Ascending aorta (tissue), 2 donors: ENCODE measurements around the gene IL17B. TPM values are rescaled to one million over a fixed set of nuclear protein-coding genes. Genes with fewer than 3 reads are reported as not detected.

ENCODE experiments used
- DNase-seq, 2 donors: peaks; one replicate each; pipeline ENCODE4 v3.0.0-alpha.2; 2019; ENCODE audit warnings: low spot score in 2 of 2
- H3K27ac ChIP-seq, 2 donors: fragments of 200-600 bp; sonication (generic); one replicate each; pipeline ENCODE4 v1.5.1; 2016 to 2017; ENCODE audit warnings: mild to moderate bottlenecking in 1 of 2
- H3K27me3 ChIP-seq: fragments of 200-600 bp; sonication (generic); one replicate; pipeline ENCODE4 v1.5.1; 2017
- H3K36me3 ChIP-seq, 2 donors: fragments of 200-600 bp; sonication (generic); one replicate each; pipeline ENCODE4 v1.5.1; 2016
- H3K4me1 ChIP-seq, 2 donors: fragments of 200-600 bp; sonication (generic); one replicate each; pipeline ENCODE4 v1.5.1; 2016 to 2017; ENCODE audit warnings: mild to moderate bottlenecking in 1 of 2
- H3K4me3 ChIP-seq, 2 donors: fragments of 200-600 bp; sonication (generic); one replicate each; pipeline ENCODE4 v1.5.1; 2016 to 2017; ENCODE audit warnings: mild to moderate bottlenecking in 1 of 2
- H3K9me3 ChIP-seq, 2 donors: fragments of 200-600 bp; sonication (generic); one replicate each; pipeline ENCODE4 v1.5.1; 2016
- intact Hi-C: fragments of 100-400 bp; cut with DNase I; formaldehyde crosslinking; loops from one replicate; pipeline ENCODE4 v1.15.1; 2023
- total RNA-seq: library from RNA; depleted of rRNA; stranded (reverse); fragments of >200 nt; gene quantifications from one replicate; pipeline ENCODE4 v1.1.0, GENCODE V29; 2016
- TF ChIP-seq, protein P1 (sequence below), 3 experiments: fragments of 200-600 bp in 2 of 3; fragments of 450-650 bp in 1 of 3; sonication (generic) in 2 of 3; IDR thresholded peaks; one replicate each; pipeline ENCODE4 v1.5.1; 2016 to 2019; ENCODE audit warnings: antibody characterized with exemption in 3 of 3, mild to moderate bottlenecking in 1 of 3, moderate library complexity in 1 of 3

The IL17B gene
- total RNA-seq, 1 donor from 2014 or later, result 46.8 TPM

DNA sequence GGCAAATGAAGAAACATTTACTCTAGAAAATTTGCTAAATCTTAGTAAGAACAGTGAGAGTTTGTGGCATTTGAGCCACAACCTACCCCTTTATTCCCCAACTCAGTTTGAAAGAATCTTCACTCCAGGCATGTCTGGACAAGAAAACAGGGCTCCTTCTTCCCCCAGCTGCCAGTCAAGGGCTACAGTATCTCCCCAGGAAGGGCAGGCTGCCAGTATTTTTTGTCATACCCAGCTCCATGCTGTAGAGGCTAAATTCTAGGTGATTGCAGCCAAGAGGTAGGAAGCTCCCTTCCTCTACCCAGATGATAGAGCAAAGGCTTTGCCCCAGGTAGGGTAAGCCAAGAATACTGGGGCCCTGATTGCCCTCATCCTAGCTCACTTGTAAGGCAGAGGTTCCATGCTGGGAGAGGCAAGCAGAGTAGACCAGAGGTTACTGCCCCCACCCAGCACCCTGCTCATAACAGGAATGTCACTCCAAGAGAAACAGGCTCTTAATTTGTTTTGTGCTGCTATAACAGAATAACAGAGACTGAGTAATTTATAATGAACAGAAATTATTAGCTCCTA is 53.8 kb downstream of the IL17B start:
- Histone ChIP-seq H3K4me1 (peaks cover 0 to 6% of the 10 kb centered on the region in 2 donors), H3K27ac (no peak overlapping the region), H3K4me3 (no peak overlapping the region), H3K9me3 (no peaks in the 10 kb centered on the region), H3K27me3 (no peaks in the 10 kb centered on the region), H3K36me3 (no peaks in the 10 kb centered on the region)
- no peak for DNase-seq
- intact Hi-C loops, result no loop called here
- TF ChIP-seq, protein P1, sequence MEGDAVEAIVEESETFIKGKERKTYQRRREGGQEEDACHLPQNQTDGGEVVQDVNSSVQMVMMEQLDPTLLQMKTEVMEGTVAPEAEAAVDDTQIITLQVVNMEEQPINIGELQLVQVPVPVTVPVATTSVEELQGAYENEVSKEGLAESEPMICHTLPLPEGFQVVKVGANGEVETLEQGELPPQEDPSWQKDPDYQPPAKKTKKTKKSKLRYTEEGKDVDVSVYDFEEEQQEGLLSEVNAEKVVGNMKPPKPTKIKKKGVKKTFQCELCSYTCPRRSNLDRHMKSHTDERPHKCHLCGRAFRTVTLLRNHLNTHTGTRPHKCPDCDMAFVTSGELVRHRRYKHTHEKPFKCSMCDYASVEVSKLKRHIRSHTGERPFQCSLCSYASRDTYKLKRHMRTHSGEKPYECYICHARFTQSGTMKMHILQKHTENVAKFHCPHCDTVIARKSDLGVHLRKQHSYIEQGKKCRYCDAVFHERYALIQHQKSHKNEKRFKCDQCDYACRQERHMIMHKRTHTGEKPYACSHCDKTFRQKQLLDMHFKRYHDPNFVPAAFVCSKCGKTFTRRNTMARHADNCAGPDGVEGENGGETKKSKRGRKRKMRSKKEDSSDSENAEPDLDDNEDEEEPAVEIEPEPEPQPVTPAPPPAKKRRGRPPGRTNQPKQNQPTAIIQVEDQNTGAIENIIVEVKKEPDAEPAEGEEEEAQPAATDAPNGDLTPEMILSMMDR (IDR thresholded peaks at IDR 0.05), result no peak

GRCh38 chr5:149324641-149325040 is 54.5 kb downstream of the IL17B start:
- intact Hi-C loops, result no loop called here
- H3K36me3 ChIP-seq, result no peaks in the 10 kb centered on the region

More at GRCh38 chr5:149324641-149325040, 54.5 kb downstream of the IL17B start:
- peaks cover 0 to 6% of the 10 kb centered on the region in 2 donors for H3K4me1 ChIP-seq
- DNase-seq, result no peak
- no peaks in the 10 kb centered on the region for H3K27me3 ChIP-seq
- H3K9me3 ChIP-seq, result no peaks in the 10 kb centered on the region
- TF ChIP-seq, protein P1 (IDR thresholded peaks at IDR 0.05), result no peak
- no peak overlapping the region for H3K4me3 ChIP-seq
- no peak overlapping the region for H3K27ac ChIP-seq

Other genes starting within 250 kb of the IL17B start
- gene ABLIM3, start 237.8 kb downstream of the IL17B start, total RNA-seq, result 25.8 TPM
- gene AFAP1L1, start 107.4 kb downstream of the IL17B start, total RNA-seq, result 24.7 TPM
- gene GRPEL2, start 33.8 kb downstream of the IL17B start, total RNA-seq, result 7.8 TPM
- 1.5 TPM for gene PCYOX1L, start 21.2 kb downstream of the IL17B start, total RNA-seq
- gene CSNK1A1, start 172.1 kb upstream of the IL17B start, total RNA-seq, result 219 TPM
- 13.4 TPM for gene ARHGEF37, start 202.2 kb upstream of the IL17B start, total RNA-seq